PFSK-1 (cell line): ENCODE measurements around the gene TMC5.

Experiments used
- POLR2AphosphoS5 ChIP-seq: IDR thresholded peaks from 2 replicates; pipeline ENCODE4 v1.6.1; 2012; ENCODE audit warnings: low read depth, mild to moderate bottlenecking, control low read depth, low read length, moderate library complexity
- TAF1 ChIP-seq: IDR thresholded peaks from 2 replicates; pipeline ENCODE4 v1.6.1; 2012; ENCODE audit warnings: low read length, control low read depth, borderline replicate concordance; ENCODE audit not compliant: insufficient read depth

- no peak for TF ChIP-seq POLR2AphosphoS5
- TF ChIP-seq TAF1: no peak
These were observed 94.6 kb downstream of the TMC5 start for GRCh38 chr16:19512297-19512696.
